ENCODE data around the gene RAD9A.
A peak's percentile ranks its signal among the peaks of the same experiment; 100 is the strongest.

Gene RAD9A

GRCh38 chr11:67413266-67413849 lies 21.6 kb downstream of the RAD9A start:
- Histone ChIP-seq H3K4me2 (ENCODE audit: low read length) (no peak overlapping the region), H3K9ac (ENCODE audit: low read length) (no peak overlapping the region), H2AFZ (ENCODE audit: low read length) (no peak overlapping the region), H3K27ac (ENCODE audit: low read depth, low read length, poor library complexity, severe bottlenecking) (no peak overlapping the region), H3F3A (ENCODE audit: insufficient read depth, low read length) (no peaks in the 10 kb centered on the region), H4K20me1 (ENCODE audit: insufficient read depth, low read length) (no peaks in the 10 kb centered on the region), H3K36me3 (ENCODE audit: insufficient read depth, low read length) (peaks cover 11% of the 10 kb centered on the region; the same call in 1 of the 2 replicates), H3K9me2 (ENCODE audit: low read depth, low read length) (no peaks in the 10 kb centered on the region), H3K9me3 (ENCODE audit: low read length) (no peaks in the 10 kb centered on the region), H3K27me3 (ENCODE audit: insufficient read depth, low read length) (peaks cover 3% of the 10 kb centered on the region; the same call in 1 of the 2 replicates), H3K4me3 (ENCODE audit: low read depth, low read length, poor library complexity, severe bottlenecking) (no peak overlapping the region), H3K4me1 (ENCODE audit: insufficient read depth, low read length, severe bottlenecking) (peaks cover 64% of the 10 kb centered on the region), H3K79me2 (ENCODE audit: insufficient read depth, low read length) (no peaks in the 10 kb centered on the region)
- TF ChIP-seq EZH2 (IDR thresholded peaks at IDR 0.05; ENCODE audit: borderline replicate concordance, low read length) (no peak), CTCF (IDR thresholded peaks at IDR 0.05; ENCODE audit: low read length) (no peak)

DNA sequence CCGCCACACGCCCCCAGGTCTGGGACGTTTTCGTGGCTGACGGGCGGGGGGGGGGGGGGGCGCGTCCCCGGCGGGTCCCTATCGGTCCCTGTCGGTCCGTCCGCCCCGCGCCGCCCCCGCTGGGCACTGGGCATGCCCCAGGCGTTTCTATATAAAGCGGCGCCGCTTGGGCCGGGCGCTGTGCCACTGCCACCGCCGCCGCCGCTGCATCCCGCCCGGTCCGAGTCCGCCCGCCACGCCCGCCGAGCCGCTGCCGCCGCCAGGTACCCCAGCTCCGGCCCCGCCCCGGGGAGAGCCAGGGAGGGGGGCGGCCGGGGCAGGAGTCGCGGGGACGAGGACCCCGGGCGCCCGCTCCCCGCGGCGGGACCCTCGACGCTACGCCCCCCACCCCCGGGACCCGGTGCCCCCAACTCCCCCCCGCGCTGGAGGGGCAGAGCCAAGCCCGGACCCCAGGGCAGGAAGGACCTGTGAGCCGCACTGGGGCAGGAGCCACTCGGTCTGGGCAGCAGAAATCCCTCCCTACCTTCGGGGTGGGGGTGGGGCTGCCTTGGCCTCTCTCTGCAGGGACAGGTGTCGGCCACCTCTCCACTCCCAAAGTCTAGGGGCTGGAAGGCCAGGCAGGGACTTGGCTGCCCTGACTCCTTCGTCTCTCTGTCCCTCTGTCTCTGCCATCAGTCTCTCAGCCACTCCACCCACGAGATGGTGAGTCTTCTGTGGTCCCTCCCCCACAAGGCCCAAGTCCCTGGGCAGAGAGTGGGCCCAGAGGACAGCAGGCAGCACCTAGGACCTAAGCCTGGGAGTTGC lies 23.9 kb downstream of the RAD9A start, which contains the start of gene CARNS1:
CARNS1 (plus strand) TSS at position 178 of the 804 bp plus-strand sequence; CDS start at position 700, 522 bp downstream.
- Histone ChIP-seq H3K4me1 (ENCODE audit: insufficient read depth, low read length, severe bottlenecking) (peaks cover 64% of the 10 kb centered on the region), H3K27me3 (ENCODE audit: insufficient read depth, low read length) (peaks cover 3% of the 10 kb centered on the region; the same call in 1 of the 2 replicates), H3K79me2 (ENCODE audit: insufficient read depth, low read length) (no peaks in the 10 kb centered on the region), H3K9me2 (ENCODE audit: low read depth, low read length) (no peaks in the 10 kb centered on the region), H2AFZ (ENCODE audit: low read length) (no peak within 1 kb of the TSS), H3F3A (ENCODE audit: insufficient read depth, low read length) (no peaks in the 10 kb centered on the region), H3K27ac (ENCODE audit: low read depth, low read length, poor library complexity, severe bottlenecking) (no peak within 1 kb of the TSS), H4K20me1 (ENCODE audit: insufficient read depth, low read length) (no peaks in the 10 kb centered on the region), H3K9me3 (ENCODE audit: low read length) (no peaks in the 10 kb centered on the region), H3K4me3 (ENCODE audit: low read depth, low read length, poor library complexity, severe bottlenecking) (no peak within 1 kb of the TSS), H3K36me3 (ENCODE audit: insufficient read depth, low read length) (no peaks in the 10 kb centered on the region), H3K4me2 (ENCODE audit: low read length) (peak within 1 kb of the TSS; percentile 27; the same call in 1 of the 2 replicates), H3K9ac (ENCODE audit: low read length) (no peak within 1 kb of the TSS)
- no peak for TF ChIP-seq CTCF (IDR thresholded peaks at IDR 0.05; ENCODE audit: low read length)
- TF ChIP-seq EZH2 (IDR thresholded peaks at IDR 0.05; ENCODE audit: borderline replicate concordance, low read length), result no peak

DNA sequence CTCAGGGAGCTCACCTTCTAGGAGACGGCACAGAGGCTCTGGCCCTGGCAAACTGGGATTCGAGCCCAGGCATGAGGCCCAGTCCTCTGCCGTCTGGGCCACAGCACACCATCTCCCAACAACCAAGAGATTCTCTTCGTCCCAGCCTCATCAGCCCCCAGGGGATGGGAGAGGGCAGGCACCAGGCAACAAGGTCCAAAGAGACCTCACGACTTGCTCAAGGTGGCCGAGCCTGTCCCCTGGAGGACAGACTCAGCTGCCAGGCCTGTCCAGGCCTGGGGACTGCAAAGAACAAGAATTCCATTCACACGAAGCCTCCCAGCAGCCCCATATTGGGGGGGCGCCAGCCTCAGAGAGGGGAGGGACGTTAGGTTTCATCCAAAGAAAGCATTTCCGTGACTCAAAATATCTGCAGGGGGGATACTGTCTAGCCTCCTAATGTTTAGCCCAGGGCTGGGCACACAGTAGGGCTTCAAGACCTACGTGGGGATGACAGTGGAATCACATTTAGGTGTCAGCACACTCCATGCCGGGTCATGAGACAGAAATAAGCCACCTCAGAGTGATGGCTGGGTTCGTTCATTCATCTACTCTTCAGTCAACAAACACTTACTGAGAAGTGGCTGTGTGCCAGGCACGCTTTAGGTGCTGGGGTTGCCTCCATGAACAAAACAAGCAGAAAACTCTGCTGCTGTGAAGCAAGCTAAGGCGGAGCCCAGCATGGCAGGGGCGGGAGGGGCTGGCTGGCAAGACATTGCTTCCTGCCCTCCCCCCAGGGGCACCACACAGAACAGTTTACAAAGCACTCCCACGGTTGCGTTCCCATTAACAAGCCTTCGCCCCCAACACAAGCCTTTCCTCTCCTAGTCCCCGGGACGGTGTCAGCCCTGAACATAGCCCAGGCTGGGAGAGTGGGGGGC lies 24.9 kb downstream of the RAD9A start:
- Histone ChIP-seq H3K4me1 (ENCODE audit: insufficient read depth, low read length, severe bottlenecking) (peaks cover 61% of the 10 kb centered on the region), H2AFZ (ENCODE audit: low read length) (no peak overlapping the region), H3K79me2 (ENCODE audit: insufficient read depth, low read length) (no peaks in the 10 kb centered on the region), H3F3A (ENCODE audit: insufficient read depth, low read length) (no peaks in the 10 kb centered on the region), H3K27me3 (ENCODE audit: insufficient read depth, low read length) (peaks cover 3% of the 10 kb centered on the region; the same call in 1 of the 2 replicates), H3K9me3 (ENCODE audit: low read length) (no peaks in the 10 kb centered on the region), H3K27ac (ENCODE audit: low read depth, low read length, poor library complexity, severe bottlenecking) (peak overlapping the region; percentile 8), H3K4me3 (ENCODE audit: low read depth, low read length, poor library complexity, severe bottlenecking) (no peak overlapping the region), H3K36me3 (ENCODE audit: insufficient read depth, low read length) (no peaks in the 10 kb centered on the region), H3K9ac (ENCODE audit: low read length) (no peak overlapping the region; the same call in 1 of the 2 replicates), H3K4me2 (ENCODE audit: low read length) (no peak overlapping the region; the same call in 1 of the 2 replicates), H3K9me2 (ENCODE audit: low read depth, low read length) (no peaks in the 10 kb centered on the region), H4K20me1 (ENCODE audit: insufficient read depth, low read length) (no peaks in the 10 kb centered on the region)
- TF ChIP-seq EZH2 (IDR thresholded peaks at IDR 0.05; ENCODE audit: borderline replicate concordance, low read length) (no peak), CTCF (IDR thresholded peaks at IDR 0.05; ENCODE audit: low read length) (no peak)

All from OCI-LY1 (cell line).